Measurements from ENCODE around the gene PCSK6. TPM values are rescaled to one million over a fixed set of nuclear protein-coding genes. Genes with fewer than 3 reads are reported as not detected.

The PCSK6 gene
- polyA plus RNA-seq, 1 donor from 2014 or later = 1.1 TPM

- no peaks in the 10 kb centered on the region for H3K27me3 ChIP-seq (ENCODE audit: insufficient read depth, low read depth, low read length)
- H3F3A ChIP-seq (ENCODE audit: insufficient read depth, low read length, poor library complexity, severe bottlenecking) = no peaks in the 10 kb centered on the region
- H3K9me3 ChIP-seq (ENCODE audit: low read length) = no peaks in the 10 kb centered on the region
- TF ChIP-seq CTCF (IDR thresholded peaks at IDR 0.05; ENCODE audit: poor library complexity, severe bottlenecking) = no peak
- no peak for TF ChIP-seq RAD21 (conservative IDR thresholded peaks at IDR 0.05)
- no peak for TF ChIP-seq POLR2AphosphoS5 (IDR thresholded peaks at IDR 0.05)
- TF ChIP-seq EZH2 (IDR thresholded peaks at IDR 0.05; ENCODE audit: borderline replicate concordance, insufficient read depth, low read length, poor library complexity, severe bottlenecking) = no peak
- TF ChIP-seq TAF1 (IDR thresholded peaks at IDR 0.05; ENCODE audit: low read depth) = no peak
- TF ChIP-seq REST (IDR thresholded peaks at IDR 0.05; ENCODE audit: borderline replicate concordance) = no peak
- no peak for TF ChIP-seq MXI1 (conservative IDR thresholded peaks at IDR 0.05; ENCODE audit: poor library complexity, severe bottlenecking)
- TF ChIP-seq EP300 (conservative IDR thresholded peaks at IDR 0.05; ENCODE audit: poor library complexity, severe bottlenecking) = no peak
- TF ChIP-seq SMC3 (conservative IDR thresholded peaks at IDR 0.05; ENCODE audit: poor library complexity) = no peak
- H3K9ac ChIP-seq (ENCODE audit: low read length) = no peak overlapping the region
- no peaks in the 10 kb centered on the region for H3K36me3 ChIP-seq (ENCODE audit: insufficient read depth, low read length)
- no peak overlapping the region for H2AFZ ChIP-seq (ENCODE audit: low read depth, low read length)
- no peak overlapping the region for H3K27ac ChIP-seq (ENCODE audit: low read length)
- no peaks in the 10 kb centered on the region for H3K9me2 ChIP-seq (ENCODE audit: insufficient read depth, low read length)
- H3K4me3 ChIP-seq (ENCODE audit: low read length) = no peak overlapping the region
- no peaks in the 10 kb centered on the region for H3K79me2 ChIP-seq (replicated peaks; ENCODE audit: insufficient read depth, low read length)
- H3K4me2 ChIP-seq (ENCODE audit: low read length) = no peak overlapping the region
- H4K20me1 ChIP-seq (ENCODE audit: insufficient read depth) = no peaks in the 10 kb centered on the region
Observed at GRCh38 chr15:101406526-101407195, 82.8 kb downstream of the PCSK6 start.

- Histone ChIP-seq H3K9ac (ENCODE audit: low read length) (no peak overlapping the region), H3K27me3 (ENCODE audit: insufficient read depth, low read depth, low read length) (no peaks in the 10 kb centered on the region), H2AFZ (ENCODE audit: low read depth, low read length) (no peak overlapping the region), H3K79me2 (replicated peaks; ENCODE audit: insufficient read depth, low read length) (no peaks in the 10 kb centered on the region), H4K20me1 (ENCODE audit: insufficient read depth) (no peaks in the 10 kb centered on the region), H3K9me3 (ENCODE audit: low read length) (no peaks in the 10 kb centered on the region), H3K4me2 (ENCODE audit: low read length) (no peak overlapping the region), H3K36me3 (ENCODE audit: insufficient read depth, low read length) (no peaks in the 10 kb centered on the region), H3F3A (ENCODE audit: insufficient read depth, low read length, poor library complexity, severe bottlenecking) (no peaks in the 10 kb centered on the region), H3K27ac (ENCODE audit: low read length) (no peak overlapping the region), H3K4me3 (ENCODE audit: low read length) (no peak overlapping the region), H3K9me2 (ENCODE audit: insufficient read depth, low read length) (no peaks in the 10 kb centered on the region)
- no peak for TF ChIP-seq RAD21 (conservative IDR thresholded peaks at IDR 0.05)
- TF ChIP-seq MXI1 (conservative IDR thresholded peaks at IDR 0.05; ENCODE audit: poor library complexity, severe bottlenecking) = no peak
- TF ChIP-seq SMC3 (conservative IDR thresholded peaks at IDR 0.05; ENCODE audit: poor library complexity) = no peak
- no peak for TF ChIP-seq CTCF (IDR thresholded peaks at IDR 0.05; ENCODE audit: poor library complexity, severe bottlenecking)
- TF ChIP-seq TAF1 (IDR thresholded peaks at IDR 0.05; ENCODE audit: low read depth) = no peak
- no peak for TF ChIP-seq EP300 (conservative IDR thresholded peaks at IDR 0.05; ENCODE audit: poor library complexity, severe bottlenecking)
Observed at GRCh38 chr15:101406036-101406435, 83.5 kb downstream of the PCSK6 start.

Measured in neural cell (in vitro differentiated cells).